ENCODE data around the gene LRP1-AS.

DNA sequence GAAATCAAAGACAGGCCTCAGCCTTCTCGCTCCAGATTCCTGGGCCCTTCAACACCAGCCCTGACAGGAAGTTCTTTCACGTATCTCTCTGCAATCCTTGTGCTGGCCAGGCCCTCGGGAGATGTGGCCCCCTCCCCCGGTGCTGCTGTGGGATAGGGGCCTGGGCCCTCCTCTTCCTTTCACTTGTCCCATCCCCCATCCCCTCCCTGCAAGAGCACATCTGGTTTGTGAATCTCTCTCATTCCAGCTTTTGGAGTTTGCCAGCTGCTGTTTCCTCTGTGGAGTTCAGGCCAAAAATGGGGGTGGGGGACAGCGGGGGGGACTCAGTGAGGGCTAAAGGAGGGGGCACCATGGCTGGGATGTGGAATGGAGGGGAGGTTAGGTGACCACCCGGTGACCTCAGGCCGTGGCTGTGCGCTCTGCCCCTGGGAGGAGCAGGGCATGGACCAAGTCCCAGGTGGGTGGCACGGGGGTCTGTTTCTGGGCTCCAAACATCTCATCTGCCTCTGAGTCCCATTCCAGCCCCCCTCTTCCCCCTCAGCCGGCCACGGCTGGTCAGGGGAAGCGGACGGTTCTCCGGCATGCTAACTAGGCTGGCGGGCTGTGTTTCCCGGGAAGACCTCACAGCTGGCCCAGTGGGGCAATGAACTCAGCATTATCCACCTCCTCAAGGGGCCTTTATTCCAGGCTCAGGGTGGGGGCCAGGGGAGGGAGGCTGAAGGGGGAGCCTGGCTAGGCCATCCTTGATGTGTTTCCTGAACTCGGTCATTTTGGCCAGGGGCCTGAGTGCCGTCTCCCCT lies 11.7 kb downstream of the LRP1-AS start:
- TF ChIP-seq, protein P1, sequence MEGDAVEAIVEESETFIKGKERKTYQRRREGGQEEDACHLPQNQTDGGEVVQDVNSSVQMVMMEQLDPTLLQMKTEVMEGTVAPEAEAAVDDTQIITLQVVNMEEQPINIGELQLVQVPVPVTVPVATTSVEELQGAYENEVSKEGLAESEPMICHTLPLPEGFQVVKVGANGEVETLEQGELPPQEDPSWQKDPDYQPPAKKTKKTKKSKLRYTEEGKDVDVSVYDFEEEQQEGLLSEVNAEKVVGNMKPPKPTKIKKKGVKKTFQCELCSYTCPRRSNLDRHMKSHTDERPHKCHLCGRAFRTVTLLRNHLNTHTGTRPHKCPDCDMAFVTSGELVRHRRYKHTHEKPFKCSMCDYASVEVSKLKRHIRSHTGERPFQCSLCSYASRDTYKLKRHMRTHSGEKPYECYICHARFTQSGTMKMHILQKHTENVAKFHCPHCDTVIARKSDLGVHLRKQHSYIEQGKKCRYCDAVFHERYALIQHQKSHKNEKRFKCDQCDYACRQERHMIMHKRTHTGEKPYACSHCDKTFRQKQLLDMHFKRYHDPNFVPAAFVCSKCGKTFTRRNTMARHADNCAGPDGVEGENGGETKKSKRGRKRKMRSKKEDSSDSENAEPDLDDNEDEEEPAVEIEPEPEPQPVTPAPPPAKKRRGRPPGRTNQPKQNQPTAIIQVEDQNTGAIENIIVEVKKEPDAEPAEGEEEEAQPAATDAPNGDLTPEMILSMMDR (IDR thresholded peaks at IDR 0.05) = no peak
- TF ChIP-seq POLR2A (IDR thresholded peaks at IDR 0.05) = no peak
